Nucleus accumbens (tissue), 56 donors: ENCODE data around the gene HADHA.

Source experiments
- DNase-seq, 56 donors: peaks; one replicate each; lab custom pipeline; 2025; lab: John Stamatoyannopoulos, UW

Gene HADHA

DNA sequence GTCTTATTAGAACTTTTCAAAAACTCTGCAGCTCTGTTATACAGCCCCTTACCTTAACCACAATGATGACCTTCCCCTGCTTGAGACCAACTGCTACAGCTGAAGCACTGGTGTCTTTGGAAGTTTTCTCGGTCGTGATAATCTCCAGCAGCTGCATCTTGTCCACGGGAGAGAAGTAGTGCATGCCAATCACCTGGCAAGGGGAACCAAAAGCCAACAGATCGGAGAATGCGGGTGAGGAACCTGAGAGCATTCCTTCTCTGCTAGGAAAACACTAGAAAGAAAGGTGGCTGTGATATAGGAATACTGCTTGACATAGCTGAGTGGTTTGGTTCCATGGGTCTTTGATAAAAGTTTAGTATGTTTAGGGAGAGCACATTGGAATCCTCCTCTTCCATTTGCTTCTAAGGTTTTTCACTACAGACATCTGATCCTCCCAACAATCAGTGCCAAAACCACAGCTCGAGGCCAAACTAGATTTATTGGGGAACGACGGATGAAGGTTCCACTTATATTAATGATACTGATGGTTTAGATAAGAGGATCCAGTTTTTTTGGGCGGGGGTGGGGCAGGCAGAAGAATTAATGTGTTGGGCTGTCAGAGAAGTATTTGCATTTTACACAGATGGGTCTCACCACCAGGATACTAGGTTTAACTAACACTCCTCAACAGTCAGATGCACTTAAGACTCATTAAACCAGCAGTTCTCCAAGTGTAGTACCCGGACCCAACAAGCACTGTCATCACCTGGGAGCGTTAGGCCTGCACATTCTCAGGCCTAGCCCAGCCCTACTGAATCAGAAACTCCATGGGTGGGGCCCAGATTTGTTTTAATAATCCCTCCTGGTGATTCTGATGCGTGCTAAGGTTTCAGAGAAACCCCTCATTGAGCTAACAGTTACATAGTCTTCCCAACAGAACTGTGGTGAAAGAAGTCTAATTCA lies 49.1 kb downstream of the HADHA start:
- no peak for DNase-seq

GRCh38 chr2:26193578-26194231 lies 50.7 kb downstream of the HADHA start:
- DNase-seq: no peak

DNA sequence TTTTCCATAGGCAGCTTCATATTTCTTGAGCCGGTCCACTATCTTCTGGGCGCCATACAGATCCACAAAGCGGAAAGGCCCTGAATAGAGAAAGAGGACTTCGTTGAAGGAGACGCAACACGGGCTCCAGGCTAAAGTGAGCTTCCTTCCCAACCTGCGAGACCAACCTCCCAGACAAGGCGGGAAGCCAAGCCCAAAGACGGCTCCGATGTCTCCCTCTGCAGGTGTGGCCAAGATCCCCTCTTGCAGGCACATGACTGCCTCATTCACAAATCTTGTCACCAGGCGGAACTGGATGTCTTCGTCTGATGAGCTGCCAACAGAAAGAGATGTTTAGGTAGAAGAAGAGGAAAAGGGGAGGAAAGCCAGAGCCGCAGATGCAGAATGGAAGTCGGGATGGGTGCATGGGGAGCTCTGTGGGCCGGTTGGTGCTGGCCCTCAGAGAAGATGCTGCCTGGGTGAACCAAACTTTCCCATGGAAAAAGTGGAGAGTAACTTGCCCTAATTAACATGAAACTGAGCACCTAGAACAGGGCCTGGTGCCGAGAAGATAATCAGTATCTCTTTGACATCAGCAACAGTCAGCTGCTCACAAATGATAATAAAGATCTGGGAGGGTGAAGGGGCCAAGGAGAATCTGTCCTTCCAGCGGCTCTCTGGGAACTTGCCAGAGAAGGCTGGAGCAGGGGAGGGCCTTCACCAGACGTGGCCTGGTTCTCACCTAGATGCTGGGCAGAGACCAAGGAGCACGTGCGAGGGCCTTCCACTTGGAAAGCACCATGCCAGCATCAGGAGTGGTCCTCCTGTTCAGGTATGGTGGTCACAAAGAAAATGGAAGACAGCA lies 52.9 kb downstream of the HADHA start:
- DNase-seq: no peak

GRCh38 chr2:26190369-26190768 lies 54.1 kb downstream of the HADHA start:
- DNase-seq: no peak

DNA sequence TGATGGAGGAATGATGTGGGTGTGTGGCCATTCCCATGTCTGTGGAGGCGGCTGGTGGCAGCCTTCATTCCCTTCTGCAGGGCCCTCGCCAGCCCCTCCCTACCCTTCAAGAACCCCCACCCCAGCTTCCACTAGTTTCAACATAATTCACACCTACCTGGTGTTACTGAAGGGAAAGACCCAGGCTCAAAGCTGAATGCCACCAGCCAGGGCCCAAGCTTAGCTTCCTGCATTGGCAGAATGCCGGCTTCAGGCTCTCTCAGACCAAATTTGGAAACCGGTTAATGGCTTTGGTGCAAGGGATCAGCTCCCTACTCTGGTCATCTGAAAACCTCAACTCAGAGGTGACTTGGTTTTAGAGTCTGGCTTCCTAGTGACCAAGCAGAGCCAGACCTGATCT lies 54.7 kb downstream of the HADHA start:
- peak in 4 of 56 donors; percentile 27 to 57 (median 30) for DNase-seq

DNA sequence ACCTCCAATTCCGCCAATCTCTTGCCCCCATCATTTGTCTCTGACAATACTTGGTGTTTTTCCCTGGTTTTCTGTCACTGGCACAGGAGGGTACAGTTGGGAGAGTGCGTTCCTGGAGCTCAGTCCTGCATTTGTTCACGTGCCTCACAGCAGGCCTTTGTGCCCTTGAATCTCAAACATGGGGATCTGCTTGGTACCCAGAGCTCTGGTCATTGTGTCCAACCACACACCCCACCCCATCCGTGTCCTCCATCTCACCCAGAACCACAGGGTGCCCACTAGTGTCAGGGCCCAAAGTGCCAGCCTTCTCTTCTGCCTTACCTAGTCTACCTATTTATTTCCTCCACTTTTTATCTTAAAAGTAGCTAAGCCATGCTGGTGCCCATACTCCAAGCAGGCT lies 55.3 kb downstream of the HADHA start:
- DNase-seq: no peak

- no peak for DNase-seq
Observed at GRCh38 chr2:26187537-26188104, 56.8 kb downstream of the HADHA start.

DNA sequence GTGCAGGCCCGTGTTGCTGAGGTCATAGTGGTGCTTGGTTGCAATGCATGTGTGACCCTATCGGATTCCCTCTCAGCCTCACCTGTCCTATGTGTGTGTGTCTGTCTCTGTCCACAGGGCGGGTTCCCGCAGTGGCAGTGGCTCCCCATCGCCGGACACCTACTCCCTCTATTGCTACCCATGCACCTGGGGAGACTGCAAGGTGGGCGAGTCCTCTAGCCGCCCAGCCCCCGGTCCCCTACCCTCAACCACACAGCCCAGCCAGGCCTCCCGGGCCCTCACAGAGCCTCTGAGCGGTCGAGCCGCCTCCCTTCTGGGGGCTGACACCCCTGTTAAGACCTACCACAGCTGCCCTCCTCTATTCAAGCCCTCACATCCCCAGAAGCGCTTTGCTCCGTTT lies 57.3 kb downstream of the HADHA start:
- no peak for DNase-seq

GRCh38 chr2:26185954-26186770 lies 58.3 kb downstream of the HADHA start:
- DNase-seq: no peak

- DNase-seq: no peak
Observed at GRCh38 chr2:26185304-26185928, 59.0 kb downstream of the HADHA start.

DNA sequence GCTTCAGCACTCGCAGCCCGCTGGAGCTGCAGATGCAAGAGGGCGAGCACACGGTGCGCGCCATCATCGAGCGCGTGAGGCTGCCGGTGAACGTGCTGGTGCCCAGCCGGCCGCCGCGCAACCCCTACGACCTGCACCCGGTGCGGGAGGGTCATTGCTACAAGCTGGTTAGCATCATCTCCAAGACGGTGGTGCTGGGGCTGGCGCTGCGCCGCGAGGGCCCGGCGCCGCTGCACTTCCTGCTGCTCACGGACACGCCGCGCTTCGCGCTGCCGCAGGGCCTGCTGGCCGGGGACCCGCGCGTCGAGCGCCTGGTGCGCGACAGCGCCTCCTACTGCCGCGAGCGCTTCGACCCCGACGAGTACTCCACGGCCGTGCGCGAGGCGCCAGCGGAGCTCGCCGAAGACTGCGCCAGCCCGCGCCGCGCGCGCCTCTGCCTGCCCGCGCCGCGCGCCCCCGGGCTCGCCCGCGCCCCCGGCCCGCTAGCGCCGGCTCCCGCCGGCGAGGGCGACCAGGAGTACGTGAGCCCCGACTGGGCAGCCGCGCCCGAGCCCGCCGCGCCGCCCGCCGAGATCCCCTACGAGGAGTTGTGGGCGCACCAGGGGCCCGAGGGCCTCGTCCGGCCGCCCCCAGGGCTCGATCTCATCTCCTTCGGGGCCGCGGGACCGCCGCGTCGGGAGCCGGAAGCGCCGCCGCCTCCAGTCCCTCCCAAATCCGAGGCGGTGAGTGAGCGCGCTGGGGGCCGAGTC lies 59.7 kb downstream of the HADHA start:
- peak in 1 of 56 donors; percentile 21 for DNase-seq

DNA sequence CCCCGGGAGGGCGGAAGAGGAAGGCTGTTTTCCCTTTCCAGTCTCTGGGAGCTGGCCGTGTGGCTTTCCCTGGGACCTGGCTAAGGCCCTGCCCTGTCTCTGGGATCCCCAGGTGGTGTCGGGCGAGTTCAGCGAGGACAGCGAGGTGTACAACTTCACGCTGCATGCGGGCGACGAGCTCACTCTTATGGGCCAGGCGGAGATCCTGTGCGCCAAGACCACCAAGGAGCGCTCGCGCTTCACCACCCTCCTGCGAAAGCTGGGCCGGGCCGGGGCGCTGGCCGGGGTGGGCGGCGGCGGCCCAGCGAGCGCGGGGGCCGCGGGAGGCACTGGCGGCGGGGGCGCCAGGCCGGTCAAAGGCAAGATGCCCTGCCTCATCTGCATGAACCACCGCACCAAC lies 60.3 kb downstream of the HADHA start:
- no peak for DNase-seq

GRCh38 chr2:26182887-26183630 lies 61.4 kb downstream of the HADHA start:
- no peak for DNase-seq

GRCh38 chr2:26182441-26182840 lies 62.0 kb downstream of the HADHA start:
- DNase-seq: no peak

DNA sequence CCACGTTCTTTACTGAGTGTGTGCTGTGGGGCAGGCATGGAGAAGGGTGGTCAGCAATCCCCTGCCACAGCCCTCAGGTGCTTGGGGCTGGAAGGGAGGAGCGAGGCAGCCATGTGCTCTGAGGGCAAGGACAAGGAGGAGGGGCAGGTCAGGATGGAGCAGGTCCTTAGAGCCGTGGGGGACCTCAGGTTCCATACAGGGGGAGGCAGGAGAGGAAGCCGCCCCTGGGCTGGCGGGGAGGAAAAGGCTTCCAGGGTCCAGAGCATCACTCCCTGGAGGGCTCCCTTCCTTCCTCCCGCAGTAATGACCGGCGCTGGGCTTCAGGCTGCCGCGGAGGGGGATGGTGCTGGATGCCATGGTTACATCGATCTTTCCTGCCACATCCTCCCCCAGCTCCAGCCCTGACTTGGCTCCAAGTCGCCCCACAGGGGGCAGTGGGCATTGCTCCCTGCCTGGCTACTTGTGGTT lies 65.0 kb downstream of the HADHA start:
- peak in 17 of 56 donors; percentile 23 to 71 (median 35) for DNase-seq

DNA sequence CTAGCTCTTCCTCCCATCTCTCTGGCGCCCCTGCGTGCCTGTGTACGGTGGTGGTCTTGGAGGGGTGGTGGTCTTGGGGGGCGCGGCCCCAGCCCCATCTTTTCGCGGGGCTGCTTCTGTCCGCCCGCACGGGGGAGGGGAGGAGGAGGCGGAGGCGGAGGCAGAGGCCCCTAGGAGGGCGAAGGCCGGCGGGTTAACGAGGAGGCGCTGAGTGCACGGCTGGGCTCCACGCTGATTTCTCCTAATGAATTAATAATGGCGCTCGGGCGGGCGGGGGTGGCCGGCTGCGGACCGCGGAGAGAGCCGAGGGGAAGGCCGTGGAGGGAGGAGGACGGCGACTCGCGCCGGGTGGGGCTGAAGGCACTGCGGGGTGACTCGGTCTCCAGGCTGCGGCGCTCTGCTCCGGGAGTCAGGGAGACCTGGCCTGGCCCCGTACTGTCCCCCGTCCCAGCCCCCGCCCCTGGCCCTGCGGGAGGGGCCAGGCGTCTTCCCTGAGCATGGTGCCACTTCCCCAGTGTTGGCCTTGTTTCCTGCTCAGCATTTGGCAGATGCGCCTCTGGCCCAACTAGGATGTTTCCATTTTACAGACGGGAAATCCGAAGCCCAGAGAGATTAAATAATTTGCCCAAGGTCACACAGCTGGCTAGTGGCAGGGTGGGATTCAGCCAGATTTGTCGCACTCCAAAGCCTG lies 65.5 kb downstream of the HADHA start:
- peak in 15 of 56 donors; percentile 20 to 66 (median 36) for DNase-seq

GRCh38 chr2:26178246-26178645 lies 66.2 kb downstream of the HADHA start:
- no peak for DNase-seq
